Fibroblast of mammary gland (primary cell): ENCODE measurements around the gene PTCD1.

Experiments
- DNase-seq: peaks from one replicate; pipeline ENCODE4 v3.0.0-alpha.2; 2010; ENCODE audit warnings: low read depth
- H3K4me3 ChIP-seq: 2 replicates; pipeline ENCODE4 v1.5.1; 2011; ENCODE audit warnings: low read depth, mild to moderate bottlenecking, low read length, moderate library complexity; ENCODE audit not compliant: control insufficient read depth
- TF ChIP-seq, protein P1 (sequence below): conservative IDR thresholded peaks from 2 replicates; pipeline ENCODE4 v1.5.1; 2011; ENCODE audit warnings: low read depth, low read length, inconsistent platforms; ENCODE audit not compliant: control insufficient read depth, insufficient read depth

PTCD1 gene

DNA sequence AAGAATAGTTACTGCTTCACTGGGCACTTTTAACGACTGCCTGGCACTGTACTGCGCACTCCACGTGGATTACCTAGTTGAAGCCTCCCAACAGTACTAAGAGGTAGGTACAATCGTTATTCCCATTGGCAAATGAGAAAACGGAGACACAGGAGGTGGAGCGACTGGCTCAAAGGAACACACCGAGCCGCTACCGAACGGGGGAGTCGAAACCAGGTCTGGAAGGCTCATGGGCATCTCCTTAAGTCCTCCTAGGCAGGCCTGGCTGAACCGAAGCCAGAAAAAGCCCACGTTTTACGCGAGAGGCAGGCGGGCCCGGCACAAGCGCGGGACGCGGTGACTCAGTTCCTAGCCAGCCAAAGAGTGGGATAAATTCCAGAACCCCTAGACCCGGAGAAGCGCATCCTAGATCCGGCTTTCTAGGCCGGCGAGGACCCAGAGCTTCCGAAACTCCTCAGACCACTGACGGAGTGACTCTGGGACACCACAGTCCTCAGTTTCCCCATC is 30.7 kb downstream of the PTCD1 start:
- TF ChIP-seq, protein P1, sequence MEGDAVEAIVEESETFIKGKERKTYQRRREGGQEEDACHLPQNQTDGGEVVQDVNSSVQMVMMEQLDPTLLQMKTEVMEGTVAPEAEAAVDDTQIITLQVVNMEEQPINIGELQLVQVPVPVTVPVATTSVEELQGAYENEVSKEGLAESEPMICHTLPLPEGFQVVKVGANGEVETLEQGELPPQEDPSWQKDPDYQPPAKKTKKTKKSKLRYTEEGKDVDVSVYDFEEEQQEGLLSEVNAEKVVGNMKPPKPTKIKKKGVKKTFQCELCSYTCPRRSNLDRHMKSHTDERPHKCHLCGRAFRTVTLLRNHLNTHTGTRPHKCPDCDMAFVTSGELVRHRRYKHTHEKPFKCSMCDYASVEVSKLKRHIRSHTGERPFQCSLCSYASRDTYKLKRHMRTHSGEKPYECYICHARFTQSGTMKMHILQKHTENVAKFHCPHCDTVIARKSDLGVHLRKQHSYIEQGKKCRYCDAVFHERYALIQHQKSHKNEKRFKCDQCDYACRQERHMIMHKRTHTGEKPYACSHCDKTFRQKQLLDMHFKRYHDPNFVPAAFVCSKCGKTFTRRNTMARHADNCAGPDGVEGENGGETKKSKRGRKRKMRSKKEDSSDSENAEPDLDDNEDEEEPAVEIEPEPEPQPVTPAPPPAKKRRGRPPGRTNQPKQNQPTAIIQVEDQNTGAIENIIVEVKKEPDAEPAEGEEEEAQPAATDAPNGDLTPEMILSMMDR, result no peak
- peak overlapping the region; percentile 98 for H3K4me3 ChIP-seq
- DNase-seq, result peak; percentile 93

DNA sequence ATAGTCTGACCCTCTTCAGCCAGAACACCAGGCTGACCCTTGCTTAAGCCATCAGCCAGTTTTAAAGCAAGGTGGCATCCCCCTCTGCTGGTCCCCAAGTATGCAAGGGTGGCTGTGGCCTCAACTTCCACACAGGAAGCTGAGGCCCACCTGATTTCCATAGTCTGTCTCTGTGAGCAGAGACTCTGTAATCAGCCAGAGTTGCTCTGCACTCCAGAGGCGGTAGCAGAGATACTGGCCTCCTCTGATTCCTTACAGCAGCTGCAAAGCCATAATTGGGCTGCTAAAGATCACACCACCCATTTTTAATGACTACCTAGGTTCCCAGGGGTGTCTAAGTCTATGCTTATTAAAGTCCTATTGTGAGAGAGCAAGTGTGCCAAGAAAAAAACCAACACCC is 32.0 kb downstream of the PTCD1 start:
- DNase-seq, result no peak
- no peak overlapping the region for H3K4me3 ChIP-seq
- TF ChIP-seq, protein P1, result no peak

DNA sequence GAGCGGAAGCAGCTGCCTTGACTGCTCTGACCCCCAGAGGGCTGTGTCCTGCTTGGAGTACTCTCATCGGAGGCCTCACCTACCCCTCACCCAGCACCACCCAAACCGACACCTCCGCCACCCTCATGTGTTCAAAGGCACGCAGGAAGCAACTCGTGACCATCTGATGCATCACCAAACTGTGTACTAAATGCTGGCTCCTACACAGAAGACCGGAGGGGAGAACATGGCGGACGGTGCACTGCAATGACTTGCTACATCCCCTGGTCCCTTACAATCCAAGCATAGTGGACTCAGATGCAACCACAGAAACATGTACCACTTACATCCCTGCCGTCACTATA is 33.6 kb downstream of the PTCD1 start:
- DNase-seq, result no peak
- TF ChIP-seq, protein P1, result no peak
- H3K4me3 ChIP-seq, result no peak overlapping the region

DNA sequence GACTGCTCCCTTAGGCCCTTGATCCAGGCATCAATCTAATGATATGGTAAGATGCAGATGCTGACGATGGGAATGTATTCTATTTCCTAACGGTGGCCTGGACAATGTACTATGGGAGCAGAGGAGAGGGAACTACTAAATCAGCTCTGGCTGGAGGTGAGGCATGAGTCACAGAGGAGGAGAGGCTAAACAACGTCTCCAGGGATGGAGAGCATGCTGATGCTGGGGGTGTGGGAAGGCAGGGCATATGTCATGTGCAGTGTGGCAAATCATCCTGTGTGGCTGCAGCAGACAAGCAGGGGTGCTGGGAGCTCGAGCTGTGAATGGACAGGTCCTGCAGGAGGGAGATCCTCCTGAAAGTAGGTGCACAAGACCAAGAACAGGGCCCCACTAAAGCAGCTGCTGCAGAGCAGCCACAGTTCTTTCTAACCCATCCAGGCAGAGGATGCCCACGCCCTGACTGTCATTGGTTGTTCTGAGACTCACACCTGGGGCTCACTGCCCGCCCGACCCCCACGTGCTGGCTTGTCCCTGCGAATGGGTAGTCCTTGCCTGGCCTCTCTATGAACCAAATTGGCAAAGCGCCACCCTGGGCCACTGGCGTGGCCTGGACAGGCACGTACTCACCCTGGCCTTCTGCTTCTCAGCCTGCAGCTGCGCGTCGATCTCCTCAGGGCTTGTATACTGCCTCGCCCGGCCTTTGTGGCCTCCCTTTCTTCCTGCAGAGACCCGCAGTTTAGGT is 34.2 kb downstream of the PTCD1 start:
- no peak overlapping the region for H3K4me3 ChIP-seq
- TF ChIP-seq, protein P1, result no peak
- DNase-seq, result peak; percentile 93

DNA sequence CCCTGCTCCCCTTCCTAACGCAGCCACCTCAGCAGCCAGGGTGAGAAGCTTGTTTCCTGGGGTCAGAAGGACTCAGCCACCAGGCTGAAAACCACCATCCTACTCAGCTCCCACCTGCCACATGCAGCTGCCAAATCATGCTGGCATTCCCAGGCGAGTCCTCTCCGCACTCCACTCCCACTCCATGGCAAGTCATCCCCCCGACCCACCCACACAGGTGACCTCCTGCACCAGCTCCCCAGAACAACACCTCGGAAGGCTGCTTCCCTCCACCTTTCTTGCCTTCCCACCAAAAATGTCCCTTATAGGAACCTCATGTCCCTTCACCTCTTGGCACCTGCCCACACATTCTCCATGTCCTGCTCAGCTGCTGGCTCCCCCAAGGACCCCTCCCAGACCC is 34.8 kb downstream of the PTCD1 start:
- DNase-seq, result no peak
- H3K4me3 ChIP-seq, result no peak overlapping the region
- TF ChIP-seq, protein P1, result no peak

DNA sequence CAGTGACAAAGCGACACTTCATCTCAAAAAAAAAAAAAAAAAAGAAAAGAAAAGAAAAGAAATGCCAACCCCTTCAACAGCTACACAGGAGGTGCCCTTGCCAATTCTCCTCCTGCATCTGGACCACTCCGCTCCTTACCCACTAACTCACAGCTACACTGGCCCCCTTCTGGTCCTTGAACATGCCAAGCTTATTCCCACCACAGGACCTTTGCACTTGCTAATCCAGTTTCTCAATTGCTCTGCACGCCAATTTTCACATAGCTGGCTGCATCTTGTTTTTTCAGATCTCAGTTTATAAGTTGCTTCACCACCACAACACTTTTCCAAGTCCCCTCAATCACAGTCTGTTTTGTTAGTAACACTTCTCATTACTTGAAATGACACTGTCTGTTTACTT is 35.7 kb downstream of the PTCD1 start:
- no peak overlapping the region for H3K4me3 ChIP-seq
- TF ChIP-seq, protein P1, result no peak
- no peak for DNase-seq
